Measurements from ENCODE around the gene CAMTA1.

GRCh38 chr1:6784560-6785317 lies 515 bp upstream of the CAMTA1 start:
- TF ChIP-seq POLR2AphosphoS5 (IDR thresholded peaks at IDR 0.05) (peak; percentile 91), CTCF (IDR thresholded peaks at IDR 0.05; ENCODE audit: poor library complexity, severe bottlenecking) (peak; percentile 36), EZH2 (IDR thresholded peaks at IDR 0.05; ENCODE audit: borderline replicate concordance, insufficient read depth, low read length, poor library complexity, severe bottlenecking) (no peak), EP300 (conservative IDR thresholded peaks at IDR 0.05; ENCODE audit: poor library complexity, severe bottlenecking) (peak; percentile 82), REST (IDR thresholded peaks at IDR 0.05; ENCODE audit: borderline replicate concordance) (peak; percentile 54), TAF1 (IDR thresholded peaks at IDR 0.05; ENCODE audit: low read depth) (no peak), RAD21 (conservative IDR thresholded peaks at IDR 0.05) (peak; percentile 43)

All from neural cell (in vitro differentiated cells).